ENCODE data around the gene SETD2. TPM values are rescaled to one million over a fixed set of nuclear protein-coding genes. Genes with fewer than 3 reads are reported as not detected.

The SETD2 gene
- polyA plus RNA-seq, 3 donors, result 3.1 to 22.4 (median 7.5) TPM

DNA sequence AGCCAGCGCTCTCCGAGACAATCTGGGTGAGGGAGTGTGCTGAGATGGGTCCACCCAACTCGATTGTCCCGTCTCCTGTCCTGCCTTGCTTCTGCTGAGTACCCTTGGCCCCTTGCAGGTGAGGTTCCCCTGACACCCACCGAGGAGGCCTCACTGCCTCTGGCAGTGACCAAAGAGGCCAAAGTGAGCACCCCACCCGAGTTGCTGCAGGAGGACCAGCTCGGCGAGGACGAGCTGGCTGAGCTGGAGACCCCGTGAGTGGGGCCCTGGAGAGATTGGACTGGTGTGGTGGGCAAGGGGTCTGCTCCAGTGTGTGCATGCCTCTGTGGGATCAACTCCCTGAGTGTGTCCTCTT, 160.9 kb downstream of the SETD2 start:
- Mint-ChIP-seq H3K27me3 (ENCODE audit: low read depth in 3 of 3) (peaks cover 0 to 1% (median 0%) of the 10 kb centered on the region in 3 donors), H3K27ac (peak overlapping the region in 1 of 7 donors; percentile 62), H3K9me3 (no peaks in the 10 kb centered on the region), H3K36me3 (peaks cover 91 to 99% of the 10 kb centered on the region in 2 donors), H3K4me3 (no peak overlapping the region), H3K4me1 (peaks cover 12% of the 10 kb centered on the region)
- TF ChIP-seq, protein P1, sequence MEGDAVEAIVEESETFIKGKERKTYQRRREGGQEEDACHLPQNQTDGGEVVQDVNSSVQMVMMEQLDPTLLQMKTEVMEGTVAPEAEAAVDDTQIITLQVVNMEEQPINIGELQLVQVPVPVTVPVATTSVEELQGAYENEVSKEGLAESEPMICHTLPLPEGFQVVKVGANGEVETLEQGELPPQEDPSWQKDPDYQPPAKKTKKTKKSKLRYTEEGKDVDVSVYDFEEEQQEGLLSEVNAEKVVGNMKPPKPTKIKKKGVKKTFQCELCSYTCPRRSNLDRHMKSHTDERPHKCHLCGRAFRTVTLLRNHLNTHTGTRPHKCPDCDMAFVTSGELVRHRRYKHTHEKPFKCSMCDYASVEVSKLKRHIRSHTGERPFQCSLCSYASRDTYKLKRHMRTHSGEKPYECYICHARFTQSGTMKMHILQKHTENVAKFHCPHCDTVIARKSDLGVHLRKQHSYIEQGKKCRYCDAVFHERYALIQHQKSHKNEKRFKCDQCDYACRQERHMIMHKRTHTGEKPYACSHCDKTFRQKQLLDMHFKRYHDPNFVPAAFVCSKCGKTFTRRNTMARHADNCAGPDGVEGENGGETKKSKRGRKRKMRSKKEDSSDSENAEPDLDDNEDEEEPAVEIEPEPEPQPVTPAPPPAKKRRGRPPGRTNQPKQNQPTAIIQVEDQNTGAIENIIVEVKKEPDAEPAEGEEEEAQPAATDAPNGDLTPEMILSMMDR (IDR thresholded peaks at IDR 0.05), result no peak
- H3K9me3 ChIP-seq (replicated peaks in 1 of 2; ENCODE audit: control insufficient read depth in 1 of 2, insufficient read depth in 1 of 2, low read length in 2 of 2), result no peaks in the 10 kb centered on the region
- H3K4me3 ChIP-seq (replicated peaks in 1 of 3; ENCODE audit: low read depth in 2 of 3, low read length in 3 of 3), result no peak overlapping the region
- WGBS (ENCODE audit: insufficient coverage), result 97% methylated on average over 10 of the region's 10 CpGs
- DNase-seq, result no peak
- H2AFZ ChIP-seq (ENCODE audit: insufficient read depth, low read depth, low read length, poor library complexity, severe bottlenecking), result no peak overlapping the region
- H3K27me3 ChIP-seq (ENCODE audit: control insufficient read depth in 2 of 2, insufficient read depth in 2 of 2, low read length in 2 of 2), result no peaks in the 10 kb centered on the region
- H3K9ac ChIP-seq (ENCODE audit: insufficient read depth, low read length, poor library complexity, severe bottlenecking), result no peak overlapping the region
- intact Hi-C loops (cut with micrococcal nuclease), result no loop called here
- H3K4me2 ChIP-seq (replicated peaks; ENCODE audit: extremely low read depth, low read length, poor library complexity, severe bottlenecking), result no peak overlapping the region
- H4K20me1 ChIP-seq (ENCODE audit: insufficient read depth, low read length), result peaks cover 100% of the 10 kb centered on the region
- peaks cover 3 to 9% of the 10 kb centered on the region in 2 donors for H3K4me1 ChIP-seq (ENCODE audit: control insufficient read depth in 1 of 2, insufficient read depth in 2 of 2, low read length in 2 of 2)
- peaks cover 100% of the 10 kb centered on the region in 2 donors for H3K36me3 ChIP-seq (replicated peaks in 1 of 2; ENCODE audit: control insufficient read depth in 1 of 2, insufficient read depth in 2 of 2, low read length in 2 of 2)
- no peak overlapping the region for H3K27ac ChIP-seq (ENCODE audit: low read depth in 1 of 2, low read length in 2 of 2)
- peaks cover 19% of the 10 kb centered on the region for H3K79me2 ChIP-seq (ENCODE audit: insufficient read depth, low read length)

DNA sequence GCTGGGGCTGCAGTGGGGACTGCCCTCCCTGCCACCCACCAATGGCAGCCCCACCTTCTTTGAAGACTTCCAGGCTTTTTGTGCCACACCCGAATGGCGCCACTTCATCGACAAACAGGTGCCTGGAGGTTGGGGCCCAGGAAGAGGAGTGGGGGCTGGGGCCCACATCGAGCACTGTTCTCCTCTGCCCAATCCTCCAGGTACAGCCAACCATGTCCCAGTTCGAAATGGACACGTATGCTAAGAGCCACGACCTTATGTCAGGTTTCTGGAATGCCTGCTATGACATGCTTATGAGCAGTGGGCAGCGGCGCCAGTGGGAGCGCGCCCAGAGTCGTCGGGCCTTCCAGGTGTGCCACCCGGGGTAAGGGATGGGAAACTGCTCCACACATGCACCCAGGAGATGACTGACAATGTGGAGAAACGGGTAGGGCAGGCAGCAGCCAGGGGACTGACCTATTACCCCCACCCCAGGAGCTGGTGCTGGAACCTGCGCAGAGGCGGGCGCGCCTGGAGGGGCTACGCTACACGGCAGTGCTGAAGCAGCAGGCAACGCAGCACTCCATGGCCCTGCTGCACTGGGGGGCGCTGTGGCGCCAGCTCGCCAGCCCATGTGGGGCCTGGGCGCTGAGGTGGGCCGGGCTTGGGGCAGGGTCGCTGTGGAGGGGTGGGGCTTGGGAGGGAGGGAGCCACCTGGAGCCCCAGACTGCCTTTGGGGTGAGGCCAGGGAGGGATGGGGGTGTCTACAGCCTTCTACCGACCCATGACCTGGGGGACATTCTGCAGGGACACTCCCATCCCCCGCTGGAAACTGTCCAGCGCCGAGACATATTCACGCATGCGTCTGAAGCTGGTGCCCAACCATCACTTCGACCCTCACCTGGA, 161.5 kb downstream of the SETD2 start:
- H3K4me1 ChIP-seq (ENCODE audit: control insufficient read depth in 1 of 2, insufficient read depth in 2 of 2, low read length in 2 of 2), result peaks cover 0 to 6% of the 10 kb centered on the region in 2 donors
- TF ChIP-seq, protein P1 (IDR thresholded peaks at IDR 0.05), result no peak
- H3K9me3 ChIP-seq (replicated peaks in 1 of 2; ENCODE audit: control insufficient read depth in 1 of 2, insufficient read depth in 1 of 2, low read length in 2 of 2), result no peaks in the 10 kb centered on the region
- no peak overlapping the region for H3K4me2 ChIP-seq (replicated peaks; ENCODE audit: extremely low read depth, low read length, poor library complexity, severe bottlenecking)
- H3K27me3 Mint-ChIP-seq (ENCODE audit: low read depth in 3 of 3), result peaks cover 0 to 1% (median 0%) of the 10 kb centered on the region in 3 donors
- 97% methylated on average over 24 of the region's 35 CpGs for WGBS (ENCODE audit: insufficient coverage)
- H3K36me3 Mint-ChIP-seq, result peaks cover 89 to 99% of the 10 kb centered on the region in 2 donors
- H3K27me3 ChIP-seq (ENCODE audit: control insufficient read depth in 2 of 2, insufficient read depth in 2 of 2, low read length in 2 of 2), result no peaks in the 10 kb centered on the region
- intact Hi-C loops (cut with micrococcal nuclease), result no loop called here
- no peak overlapping the region for H3K27ac ChIP-seq (ENCODE audit: low read depth in 1 of 2, low read length in 2 of 2)
- no peak for DNase-seq
- no peak overlapping the region for H3K9ac ChIP-seq (ENCODE audit: insufficient read depth, low read length, poor library complexity, severe bottlenecking)
- no peak overlapping the region for H3K4me3 Mint-ChIP-seq
- no peaks in the 10 kb centered on the region for H3K9me3 Mint-ChIP-seq
- H3K36me3 ChIP-seq (replicated peaks in 1 of 2; ENCODE audit: control insufficient read depth in 1 of 2, insufficient read depth in 2 of 2, low read length in 2 of 2), result peaks cover 100% of the 10 kb centered on the region in 2 donors
- no peak overlapping the region for H2AFZ ChIP-seq (ENCODE audit: insufficient read depth, low read depth, low read length, poor library complexity, severe bottlenecking)
- H3K27ac Mint-ChIP-seq, result no peak overlapping the region
- H3K79me2 ChIP-seq (ENCODE audit: insufficient read depth, low read length), result peaks cover 19% of the 10 kb centered on the region
- H4K20me1 ChIP-seq (ENCODE audit: insufficient read depth, low read length), result peaks cover 100% of the 10 kb centered on the region
- peaks cover 10% of the 10 kb centered on the region for H3K4me1 Mint-ChIP-seq
- H3K4me3 ChIP-seq (replicated peaks in 1 of 3; ENCODE audit: low read depth in 2 of 3, low read length in 3 of 3), result no peak overlapping the region
